ENCODE data around the gene VAMP1. TPM values are rescaled to one million over a fixed set of nuclear protein-coding genes. Genes with fewer than 3 reads are reported as not detected.

Gene VAMP1
- total RNA-seq, 1 donor = 6.5 TPM

GRCh38 chr12:6450869-6451347 is 19.6 kb downstream of the VAMP1 start:
- H2AFZ ChIP-seq (ENCODE audit: low read length) = peak overlapping the region; percentile 96
- peak; percentile 87 for DNase-seq (ENCODE audit: insufficient read length, low spot score, missing footprints)
- TF ChIP-seq, protein P1, sequence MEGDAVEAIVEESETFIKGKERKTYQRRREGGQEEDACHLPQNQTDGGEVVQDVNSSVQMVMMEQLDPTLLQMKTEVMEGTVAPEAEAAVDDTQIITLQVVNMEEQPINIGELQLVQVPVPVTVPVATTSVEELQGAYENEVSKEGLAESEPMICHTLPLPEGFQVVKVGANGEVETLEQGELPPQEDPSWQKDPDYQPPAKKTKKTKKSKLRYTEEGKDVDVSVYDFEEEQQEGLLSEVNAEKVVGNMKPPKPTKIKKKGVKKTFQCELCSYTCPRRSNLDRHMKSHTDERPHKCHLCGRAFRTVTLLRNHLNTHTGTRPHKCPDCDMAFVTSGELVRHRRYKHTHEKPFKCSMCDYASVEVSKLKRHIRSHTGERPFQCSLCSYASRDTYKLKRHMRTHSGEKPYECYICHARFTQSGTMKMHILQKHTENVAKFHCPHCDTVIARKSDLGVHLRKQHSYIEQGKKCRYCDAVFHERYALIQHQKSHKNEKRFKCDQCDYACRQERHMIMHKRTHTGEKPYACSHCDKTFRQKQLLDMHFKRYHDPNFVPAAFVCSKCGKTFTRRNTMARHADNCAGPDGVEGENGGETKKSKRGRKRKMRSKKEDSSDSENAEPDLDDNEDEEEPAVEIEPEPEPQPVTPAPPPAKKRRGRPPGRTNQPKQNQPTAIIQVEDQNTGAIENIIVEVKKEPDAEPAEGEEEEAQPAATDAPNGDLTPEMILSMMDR (IDR thresholded peaks at IDR 0.05; ENCODE audit: extremely low read depth, low read depth, low read length) = no peak

GRCh38 chr12:6450091-6450868 is 20.2 kb downstream of the VAMP1 start:
- peak overlapping the region; percentile 96 for H2AFZ ChIP-seq (ENCODE audit: low read length)

More at GRCh38 chr12:6450869-6451347, 19.6 kb downstream of the VAMP1 start:
- no peaks in the 10 kb centered on the region for H3K27me3 ChIP-seq (ENCODE audit: insufficient read depth, low read length)
- H4K20me1 ChIP-seq (ENCODE audit: insufficient read depth, low read length) = no peaks in the 10 kb centered on the region
- H3K4me1 ChIP-seq (ENCODE audit: insufficient read depth, low read length) = peaks cover 29% of the 10 kb centered on the region
- peak overlapping the region; percentile 97 for H3K4me2 ChIP-seq (ENCODE audit: insufficient read depth, low read length)
- H3K9me3 ChIP-seq (ENCODE audit: low read depth, low read length) = no peaks in the 10 kb centered on the region
- peaks cover 18% of the 10 kb centered on the region for H3K79me2 ChIP-seq (ENCODE audit: insufficient read depth, low read length)
- peaks cover 27% of the 10 kb centered on the region for H3K36me3 ChIP-seq (ENCODE audit: insufficient read depth, low read length)
- peak overlapping the region; percentile 90 for H3K27ac ChIP-seq (ENCODE audit: low read depth, low read length)
- peak overlapping the region; percentile 97 for H3K4me3 ChIP-seq (ENCODE audit: insufficient read depth, low read length)

GRCh38 chr12:6444704-6445688 is 25.5 kb downstream of the VAMP1 start, which contains the start of gene CD27:
Gene CD27, plus strand, starts transcription at chr12:6444955. Its CDS starts 141 bp downstream, at chr12:6445096.
- Histone ChIP-seq H3K27ac (ENCODE audit: low read depth, low read length) (no peak within 1 kb of the TSS), H3K9me3 (ENCODE audit: low read depth, low read length) (no peaks in the 10 kb centered on the region), H3K79me2 (ENCODE audit: insufficient read depth, low read length) (peaks cover 2% of the 10 kb centered on the region), H3K4me2 (ENCODE audit: insufficient read depth, low read length) (no peak within 1 kb of the TSS), H3K4me1 (ENCODE audit: insufficient read depth, low read length) (peaks cover 2% of the 10 kb centered on the region), H3K4me3 (ENCODE audit: insufficient read depth, low read length) (no peak within 1 kb of the TSS), H3K36me3 (ENCODE audit: insufficient read depth, low read length) (peaks cover 37% of the 10 kb centered on the region), H2AFZ (ENCODE audit: low read length) (no peak within 1 kb of the TSS), H4K20me1 (ENCODE audit: insufficient read depth, low read length) (no peaks in the 10 kb centered on the region), H3K27me3 (ENCODE audit: insufficient read depth, low read length) (no peaks in the 10 kb centered on the region)
- DNase-seq (ENCODE audit: insufficient read length, low spot score, missing footprints) = no peak
- TF ChIP-seq, protein P1 (IDR thresholded peaks at IDR 0.05; ENCODE audit: extremely low read depth, low read depth, low read length) = no peak

More at GRCh38 chr12:6450091-6450868, 20.2 kb downstream of the VAMP1 start:
- Histone ChIP-seq H3K4me2 (ENCODE audit: insufficient read depth, low read length) (peak overlapping the region; percentile 97), H3K9me3 (ENCODE audit: low read depth, low read length) (no peaks in the 10 kb centered on the region), H3K27me3 (ENCODE audit: insufficient read depth, low read length) (no peaks in the 10 kb centered on the region), H3K27ac (ENCODE audit: low read depth, low read length) (peak overlapping the region; percentile 90), H3K79me2 (ENCODE audit: insufficient read depth, low read length) (peaks cover 18% of the 10 kb centered on the region), H3K4me3 (ENCODE audit: insufficient read depth, low read length) (peak overlapping the region; percentile 97), H3K4me1 (ENCODE audit: insufficient read depth, low read length) (peaks cover 29% of the 10 kb centered on the region), H4K20me1 (ENCODE audit: insufficient read depth, low read length) (no peaks in the 10 kb centered on the region), H3K36me3 (ENCODE audit: insufficient read depth, low read length) (peaks cover 33% of the 10 kb centered on the region)
- DNase-seq (ENCODE audit: insufficient read length, low spot score, missing footprints) = no peak
- TF ChIP-seq, protein P1 (IDR thresholded peaks at IDR 0.05; ENCODE audit: extremely low read depth, low read depth, low read length) = no peak

Measured in osteoblast (primary cell).